Activated T-cell treated with anti-CD3 and anti-CD28 coated beads, Interleukin-2, amount 50 U/mL, for 4 hours (primary cell): ENCODE results near the gene PHAF1. TPM values are rescaled to one million over a fixed set of nuclear protein-coding genes. Genes with fewer than 3 reads are reported as not detected.

Source experiments
- ATAC-seq, 2 donors: fragments of 200-7000 bp; cut with Tn5 transposase; one replicate each; pipeline ENCODE4 v1.10.0; 2021
- DNase-seq: peaks from one replicate; pipeline ENCODE4 v3.0.0-alpha.2; 2020
- H3K27me3 Mint-ChIP-seq: one replicate; pipeline ENCODE4 v1.8.0; 2021; ENCODE audit warnings: low read depth, mixed read lengths
- H3K36me3 Mint-ChIP-seq: one replicate; pipeline ENCODE4 v1.8.0; 2022; ENCODE audit warnings: mixed read lengths; ENCODE audit not compliant: insufficient read depth
- H3K4me1 Mint-ChIP-seq: one replicate; pipeline ENCODE4 v1.8.0; 2021; ENCODE audit warnings: low read depth, mixed read lengths
- H3K4me3 Mint-ChIP-seq: one replicate; pipeline ENCODE4 v1.8.0; 2021; ENCODE audit warnings: mild to moderate bottlenecking, moderate library complexity, mixed read lengths
- H3K9me3 Mint-ChIP-seq: one replicate; pipeline ENCODE4 v1.8.0; 2021; ENCODE audit warnings: mixed read lengths
- total RNA-seq, 3 donors: library from RNA; stranded (reverse); gene quantifications; one replicate each; pipeline ENCODE4 v1.2.1, GENCODE V29; 2021

PHAF1 gene
- total RNA-seq, 3 donors from 2014 or later = 17.4 to 19.5 (median 18.6) TPM

- H3K9me3 Mint-ChIP-seq = no peaks in the 10 kb centered on the region
- H3K4me1 Mint-ChIP-seq = peaks cover 15% of the 10 kb centered on the region
- DNase-seq (no peak), ATAC-seq (no peak)
- no peaks in the 10 kb centered on the region for H3K36me3 Mint-ChIP-seq
- peaks cover 7% of the 10 kb centered on the region for H3K27me3 Mint-ChIP-seq
- H3K4me3 Mint-ChIP-seq = no peak overlapping the region
These were observed 73.5 kb downstream of the PHAF1 start for GRCh38 chr16:67183284-67183626.

GRCh38 chr16:67183627-67184452 lies 74.1 kb downstream of the PHAF1 start, which contains the start of gene MATCAP1:
Gene MATCAP1, minus strand, starts transcription at chr16:67183963. Its CDS starts 3,353 bp downstream, at chr16:67180610.
- ATAC-seq (peak; percentile 95 to 96), DNase-seq (peak; percentile 88)
- Mint-ChIP-seq H3K36me3 (no peaks in the 10 kb centered on the region), H3K27me3 (peaks cover 5% of the 10 kb centered on the region), H3K4me3 (peak within 1 kb of the TSS; percentile 83), H3K4me1 (peaks cover 12% of the 10 kb centered on the region), H3K9me3 (no peaks in the 10 kb centered on the region)

GRCh38 chr16:67184453-67184994 lies 74.8 kb downstream of the PHAF1 start:
- H3K4me1 Mint-ChIP-seq = peaks cover 12% of the 10 kb centered on the region
- no peak for DNase-seq
- H3K4me3 Mint-ChIP-seq = peak overlapping the region; percentile 83
- no peaks in the 10 kb centered on the region for H3K36me3 Mint-ChIP-seq
- ATAC-seq = peak; percentile 3 to 15
- no peaks in the 10 kb centered on the region for H3K9me3 Mint-ChIP-seq
- peaks cover 4% of the 10 kb centered on the region for H3K27me3 Mint-ChIP-seq

- DNase-seq (peak; percentile 78), ATAC-seq (peak; percentile 25 to 27)
- H3K4me3 Mint-ChIP-seq = peak overlapping the region; percentile 83
- no peaks in the 10 kb centered on the region for H3K9me3 Mint-ChIP-seq
- peaks cover 12% of the 10 kb centered on the region for H3K4me1 Mint-ChIP-seq
- H3K36me3 Mint-ChIP-seq = no peaks in the 10 kb centered on the region
- peaks cover 4% of the 10 kb centered on the region for H3K27me3 Mint-ChIP-seq
These were observed 75.4 kb downstream of the PHAF1 start for GRCh38 chr16:67184995-67185650.

GRCh38 chr16:67185651-67186134 lies 76.0 kb downstream of the PHAF1 start:
- Mint-ChIP-seq H3K9me3 (no peaks in the 10 kb centered on the region), H3K4me3 (peak overlapping the region; percentile 83), H3K27me3 (peaks cover 4% of the 10 kb centered on the region), H3K36me3 (no peaks in the 10 kb centered on the region), H3K4me1 (peaks cover 12% of the 10 kb centered on the region)
- DNase-seq (no peak), ATAC-seq (no peak)

GRCh38 chr16:67186550-67186950 lies 76.8 kb downstream of the PHAF1 start:
- H3K4me3 Mint-ChIP-seq = no peak overlapping the region
- H3K4me1 Mint-ChIP-seq = peaks cover 15% of the 10 kb centered on the region
- no peaks in the 10 kb centered on the region for H3K36me3 Mint-ChIP-seq
- H3K9me3 Mint-ChIP-seq = no peaks in the 10 kb centered on the region
- DNase-seq (no peak), ATAC-seq (no peak)
- H3K27me3 Mint-ChIP-seq = peaks cover 4% of the 10 kb centered on the region

- Mint-ChIP-seq H3K4me3 (no peak overlapping the region), H3K4me1 (peaks cover 18% of the 10 kb centered on the region)
- no peak for ATAC-seq
These were observed 77.6 kb downstream of the PHAF1 start for GRCh38 chr16:67187175-67187890.

GRCh38 chr16:67188323-67188722 lies 78.6 kb downstream of the PHAF1 start:
- no peak overlapping the region for H3K4me3 Mint-ChIP-seq
- peaks cover 4% of the 10 kb centered on the region for H3K27me3 Mint-ChIP-seq
- DNase-seq (no peak), ATAC-seq (no peak)
- H3K9me3 Mint-ChIP-seq = no peaks in the 10 kb centered on the region
- H3K36me3 Mint-ChIP-seq = peaks cover 5% of the 10 kb centered on the region
- H3K4me1 Mint-ChIP-seq = peaks cover 24% of the 10 kb centered on the region

More at GRCh38 chr16:67187175-67187890, 77.6 kb downstream of the PHAF1 start:
- H3K36me3 Mint-ChIP-seq = no peaks in the 10 kb centered on the region
- DNase-seq = no peak
- H3K9me3 Mint-ChIP-seq = no peaks in the 10 kb centered on the region
- H3K27me3 Mint-ChIP-seq = peaks cover 4% of the 10 kb centered on the region

GRCh38 chr16:67188798-67189197 lies 79.1 kb downstream of the PHAF1 start:
- no peaks in the 10 kb centered on the region for H3K9me3 Mint-ChIP-seq
- H3K36me3 Mint-ChIP-seq = peaks cover 7% of the 10 kb centered on the region
- H3K4me3 Mint-ChIP-seq = no peak overlapping the region
- peaks cover 29% of the 10 kb centered on the region for H3K4me1 Mint-ChIP-seq
- no peak for ATAC-seq
- no peak for DNase-seq
- peaks cover 4% of the 10 kb centered on the region for H3K27me3 Mint-ChIP-seq

- H3K36me3 Mint-ChIP-seq = peaks cover 11% of the 10 kb centered on the region
- H3K4me3 Mint-ChIP-seq = peak within 1 kb of the TSS; percentile 94
These were observed 80.3 kb downstream of the PHAF1 start, which contains the start of gene EXOC3L1 for GRCh38 chr16:67190041-67190440. Gene EXOC3L1, minus strand, starts transcription at chr16:67190136. Its CDS starts 460 bp downstream, at chr16:67189676.

GRCh38 chr16:67190448-67191399 lies 81.0 kb downstream of the PHAF1 start:
- no peak for ATAC-seq
- peaks cover 2% of the 10 kb centered on the region for H3K27me3 Mint-ChIP-seq
- peak overlapping the region; percentile 94 for H3K4me3 Mint-ChIP-seq

More at GRCh38 chr16:67190041-67190440, 80.3 kb downstream of the PHAF1 start, which contains the start of gene EXOC3L1:
- Mint-ChIP-seq H3K27me3 (peaks cover 4% of the 10 kb centered on the region), H3K9me3 (no peaks in the 10 kb centered on the region), H3K4me1 (peaks cover 29% of the 10 kb centered on the region)
- DNase-seq = no peak
- no peak for ATAC-seq

GRCh38 chr16:67191411-67191994 lies 81.8 kb downstream of the PHAF1 start:
- peak overlapping the region; percentile 94 for H3K4me3 Mint-ChIP-seq
- ATAC-seq (no peak), DNase-seq (no peak)
- no peaks in the 10 kb centered on the region for H3K9me3 Mint-ChIP-seq
- peaks cover 31% of the 10 kb centered on the region for H3K4me1 Mint-ChIP-seq
- peaks cover 24% of the 10 kb centered on the region for H3K36me3 Mint-ChIP-seq
- peaks cover 2% of the 10 kb centered on the region for H3K27me3 Mint-ChIP-seq

More at GRCh38 chr16:67190448-67191399, 81.0 kb downstream of the PHAF1 start:
- no peak for DNase-seq
- Mint-ChIP-seq H3K9me3 (no peaks in the 10 kb centered on the region), H3K36me3 (peaks cover 16% of the 10 kb centered on the region), H3K4me1 (peaks cover 26% of the 10 kb centered on the region)
